ENCODE measurements around the gene GRAMD1B.

GRCh38 chr11:123551079-123551478, 121.0 kb downstream of the GRAMD1B start:
- no peak for TF ChIP-seq CTCF (IDR thresholded peaks at IDR 0.05)
- TF ChIP-seq POLR2A (IDR thresholded peaks at IDR 0.05) = no peak
